Stomach smooth muscle (tissue), 2 donors: ENCODE data around the gene SLC6A12.
"Not testable (repeated sequence)": the region's sequence is repeated elsewhere in the genome, so short reads cannot be mapped to it uniquely, and the experiment has no call there.

Source experiments
- H3K27ac ChIP-seq: one replicate; pipeline ENCODE4 v1.7.0; 2013; ENCODE audit warnings: mild to moderate bottlenecking, low read length, inconsistent platforms
- H3K27me3 ChIP-seq, 2 donors: one replicate each; pipeline ENCODE4 v1.7.0; 2013; ENCODE audit warnings: low read length in 2 of 2; ENCODE audit not compliant: insufficient read depth in 2 of 2, control insufficient read depth in 1 of 2
- H3K36me3 ChIP-seq, 2 donors: one replicate each; pipeline ENCODE4 v1.7.0; 2013; ENCODE audit warnings: low read length in 2 of 2; ENCODE audit not compliant: control insufficient read depth in 2 of 2, insufficient read depth in 2 of 2
- H3K4me1 ChIP-seq: one replicate; pipeline ENCODE4 v1.7.0; 2013; ENCODE audit warnings: low read length; ENCODE audit not compliant: control insufficient read depth, insufficient read depth
- H3K4me3 ChIP-seq, 2 donors: one replicate each; pipeline ENCODE4 v1.7.0; 2013; ENCODE audit warnings: low read length in 2 of 2
- H3K9ac ChIP-seq, 2 donors: one replicate each; pipeline ENCODE4 v1.7.0; 2013; ENCODE audit warnings: low read length in 2 of 2, mild to moderate bottlenecking in 1 of 2
- H3K9me3 ChIP-seq, 2 donors: one replicate each; pipeline ENCODE4 v1.7.0; 2013; ENCODE audit warnings: low read length in 2 of 2; ENCODE audit not compliant: control insufficient read depth in 2 of 2
- donor health status: healthy.
- donor health status: Pancreatic carcinoma.

The SLC6A12 gene

GRCh38 chr12:252636-253035 lies 38.7 kb upstream of the SLC6A12 start:
- Histone ChIP-seq H3K27ac (no peak overlapping the region), H3K9me3 (peaks cover 0 to 3% of the 10 kb centered on the region in 2 donors), H3K27me3 (peaks cover 14 to 18% of the 10 kb centered on the region in 2 donors), H3K36me3 (no peaks in the 10 kb centered on the region), H3K9ac (no peak overlapping the region), H3K4me3 (no peak overlapping the region), H3K4me1 (no peaks in the 10 kb centered on the region)

GRCh38 chr12:247271-247670 lies 33.3 kb upstream of the SLC6A12 start:
- no peaks in the 10 kb centered on the region for H3K36me3 ChIP-seq
- no peak overlapping the region for H3K4me3 ChIP-seq
- H3K9me3 ChIP-seq: peaks cover 0 to 3% of the 10 kb centered on the region in 2 donors
- H3K9ac ChIP-seq: no peak overlapping the region
- H3K4me1 ChIP-seq: no peaks in the 10 kb centered on the region
- H3K27me3 ChIP-seq: peaks cover 0 to 3% of the 10 kb centered on the region in 2 donors
- H3K27ac ChIP-seq: no peak overlapping the region

DNA sequence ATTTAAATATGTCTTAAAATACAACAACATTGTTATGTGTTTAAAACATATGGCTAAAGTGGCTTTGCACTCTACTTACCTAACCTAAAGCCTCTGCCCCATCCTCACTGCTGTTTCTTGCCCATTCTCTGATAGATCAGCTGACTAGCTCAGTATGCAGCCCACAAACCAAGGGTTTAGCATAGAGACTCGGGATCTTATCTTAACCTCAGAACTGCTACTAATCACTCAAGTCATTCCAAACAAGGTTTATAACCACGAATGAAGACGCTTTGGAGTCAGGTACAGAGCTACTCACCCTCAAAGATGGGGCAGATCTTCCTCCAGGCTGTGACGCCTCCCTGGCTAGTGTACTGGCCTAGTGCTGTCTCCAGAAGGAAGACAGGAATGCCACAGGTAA lies 29.4 kb upstream of the SLC6A12 start:
- Histone ChIP-seq H3K9me3 (peaks cover 0 to 3% of the 10 kb centered on the region in 2 donors), H3K36me3 (no peaks in the 10 kb centered on the region), H3K27ac (no peak overlapping the region), H3K27me3 (peaks cover 0 to 5% of the 10 kb centered on the region in 2 donors), H3K9ac (no peak overlapping the region), H3K4me1 (no peaks in the 10 kb centered on the region), H3K4me3 (no peak overlapping the region)

DNA sequence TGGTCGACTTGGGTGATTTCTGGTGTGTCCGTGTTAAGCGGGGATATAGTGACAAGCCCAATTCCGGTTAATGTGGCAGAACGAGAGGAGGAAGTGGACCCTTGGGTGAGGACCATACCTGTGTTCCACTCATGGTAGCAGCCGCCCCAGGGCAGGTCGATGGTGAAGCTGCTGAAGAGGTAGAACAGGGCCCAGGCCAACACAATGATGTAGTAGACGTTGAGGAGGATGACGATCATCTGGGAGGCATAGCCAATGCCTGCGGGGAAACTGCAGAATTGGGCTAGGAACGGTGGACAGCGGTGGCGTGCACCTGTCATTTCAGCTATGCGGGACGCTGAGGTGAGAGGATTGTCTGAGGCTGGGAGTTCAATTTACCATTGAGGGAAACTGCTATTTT lies 28.5 kb upstream of the SLC6A12 start:
- no peak overlapping the region for H3K4me3 ChIP-seq
- H3K9ac ChIP-seq: no peak overlapping the region
- peaks cover 0 to 5% of the 10 kb centered on the region in 2 donors for H3K27me3 ChIP-seq
- no peaks in the 10 kb centered on the region for H3K4me1 ChIP-seq
- no peak overlapping the region for H3K27ac ChIP-seq
- H3K36me3 ChIP-seq: no peaks in the 10 kb centered on the region
- no peaks in the 10 kb centered on the region for H3K9me3 ChIP-seq

DNA sequence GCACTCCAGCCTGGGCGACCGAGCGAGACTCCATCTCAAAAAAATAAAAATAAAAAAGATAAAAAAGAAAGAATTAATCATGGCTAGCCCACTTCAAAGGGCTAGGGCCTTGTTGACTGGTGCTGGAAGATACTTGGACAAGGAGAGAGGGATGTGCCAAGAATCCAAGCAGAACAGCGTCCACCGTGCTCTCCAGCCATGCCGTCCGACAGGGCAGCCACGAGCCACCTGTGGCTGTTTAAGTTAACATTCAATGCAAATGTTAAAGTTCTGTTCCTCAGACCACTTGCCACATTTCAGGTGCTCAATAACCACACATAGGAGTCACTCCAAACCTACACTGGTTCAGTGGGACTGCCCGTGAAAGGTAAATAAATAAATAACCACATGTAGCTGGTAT lies 27.3 kb upstream of the SLC6A12 start:
- H3K4me1 ChIP-seq: no peaks in the 10 kb centered on the region
- H3K36me3 ChIP-seq: no peaks in the 10 kb centered on the region
- H3K27me3 ChIP-seq: peaks cover 0 to 5% of the 10 kb centered on the region in 2 donors
- no peaks in the 10 kb centered on the region for H3K9me3 ChIP-seq
- H3K4me3 ChIP-seq: no peak overlapping the region
- no peak overlapping the region for H3K27ac ChIP-seq
- H3K9ac ChIP-seq: no peak overlapping the region

- no peaks in the 10 kb centered on the region for H3K4me1 ChIP-seq
- no peak overlapping the region for H3K27ac ChIP-seq
- no peaks in the 10 kb centered on the region for H3K36me3 ChIP-seq
- no peaks in the 10 kb centered on the region for H3K9me3 ChIP-seq
- H3K9ac ChIP-seq: no peak overlapping the region
- peaks cover 0 to 5% of the 10 kb centered on the region in 2 donors for H3K27me3 ChIP-seq
- H3K4me3 ChIP-seq: no peak overlapping the region
Observed at GRCh38 chr12:240566-240965, 26.6 kb upstream of the SLC6A12 start.

GRCh38 chr12:238736-239398 lies 24.9 kb upstream of the SLC6A12 start:
- Histone ChIP-seq H3K27me3 (peaks cover 0 to 5% of the 10 kb centered on the region in 2 donors), H3K9ac (no peak overlapping the region), H3K4me1 (no peaks in the 10 kb centered on the region), H3K36me3 (no peaks in the 10 kb centered on the region), H3K27ac (no peak overlapping the region), H3K9me3 (no peaks in the 10 kb centered on the region), H3K4me3 (no peak overlapping the region)

- Histone ChIP-seq H3K36me3 (no peaks in the 10 kb centered on the region), H3K27ac (no peak overlapping the region), H3K27me3 (peaks cover 0 to 5% of the 10 kb centered on the region in 2 donors), H3K4me1 (no peaks in the 10 kb centered on the region), H3K4me3 (no peak overlapping the region), H3K9ac (no peak overlapping the region), H3K9me3 (no peaks in the 10 kb centered on the region)
Observed at GRCh38 chr12:238116-238515, 24.2 kb upstream of the SLC6A12 start.

DNA sequence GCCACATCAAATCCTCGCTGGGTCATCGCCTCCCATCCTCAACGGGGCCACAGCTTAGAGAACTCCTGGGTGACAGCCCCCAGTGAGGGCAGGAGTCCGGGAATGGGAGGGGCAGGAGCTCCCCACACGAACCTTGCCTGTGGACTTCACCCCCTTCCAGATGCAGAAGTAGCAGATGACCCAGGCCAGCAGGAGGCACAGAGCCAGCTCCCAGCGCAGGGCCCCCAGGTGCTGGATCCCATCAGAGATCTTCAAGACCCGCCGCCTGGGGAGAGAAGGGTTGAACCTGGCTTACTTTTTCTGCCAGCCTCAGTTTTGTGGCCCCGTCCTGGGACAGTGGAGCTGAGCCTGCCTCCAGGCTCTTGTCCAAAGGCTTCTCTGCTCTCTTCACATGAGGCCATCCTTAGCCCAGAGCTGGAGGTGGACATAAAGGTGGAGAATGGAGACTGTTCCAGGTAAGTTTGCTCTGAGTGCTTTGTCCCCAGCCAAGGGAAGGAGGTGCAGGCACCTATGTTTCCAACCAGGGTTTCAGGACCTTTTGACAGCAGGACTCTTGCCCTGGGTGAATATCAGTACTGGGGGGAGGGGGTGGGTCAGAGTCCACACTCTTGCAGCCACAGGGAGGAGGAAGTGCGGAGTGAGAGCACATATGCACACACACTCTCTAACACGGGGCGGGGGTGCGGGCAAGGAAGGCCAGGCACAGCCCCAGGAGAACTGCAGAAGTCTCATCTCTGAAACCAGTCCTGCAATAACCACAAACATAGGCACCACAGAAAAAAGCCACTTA lies 23.3 kb upstream of the SLC6A12 start:
- H3K27me3 ChIP-seq: peaks cover 0 to 5% of the 10 kb centered on the region in 2 donors
- no peak overlapping the region for H3K4me3 ChIP-seq
- H3K9me3 ChIP-seq: no peaks in the 10 kb centered on the region
- no peaks in the 10 kb centered on the region for H3K4me1 ChIP-seq
- no peaks in the 10 kb centered on the region for H3K36me3 ChIP-seq
- H3K27ac ChIP-seq: no peak overlapping the region
- no peak overlapping the region for H3K9ac ChIP-seq

DNA sequence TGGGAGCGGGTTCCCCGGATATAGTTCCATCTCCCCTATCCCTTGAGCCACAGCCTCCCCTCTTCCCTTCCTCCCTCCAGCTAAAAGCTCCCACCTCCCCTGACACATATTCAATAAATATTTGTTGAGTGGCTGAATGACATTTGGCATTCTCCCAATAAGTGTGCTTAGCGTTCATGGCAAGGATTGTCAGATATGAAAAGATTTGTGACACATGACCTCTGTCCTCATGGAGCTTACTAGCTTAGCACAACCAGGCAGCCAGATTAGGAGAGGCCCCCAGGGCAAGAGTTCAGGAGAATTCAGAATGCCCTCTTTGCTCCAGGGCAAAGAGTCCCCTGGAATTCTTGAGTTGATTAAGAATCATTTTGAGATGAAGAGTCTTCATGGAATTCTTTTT lies 22.5 kb upstream of the SLC6A12 start:
- no peaks in the 10 kb centered on the region for H3K9me3 ChIP-seq

DNA sequence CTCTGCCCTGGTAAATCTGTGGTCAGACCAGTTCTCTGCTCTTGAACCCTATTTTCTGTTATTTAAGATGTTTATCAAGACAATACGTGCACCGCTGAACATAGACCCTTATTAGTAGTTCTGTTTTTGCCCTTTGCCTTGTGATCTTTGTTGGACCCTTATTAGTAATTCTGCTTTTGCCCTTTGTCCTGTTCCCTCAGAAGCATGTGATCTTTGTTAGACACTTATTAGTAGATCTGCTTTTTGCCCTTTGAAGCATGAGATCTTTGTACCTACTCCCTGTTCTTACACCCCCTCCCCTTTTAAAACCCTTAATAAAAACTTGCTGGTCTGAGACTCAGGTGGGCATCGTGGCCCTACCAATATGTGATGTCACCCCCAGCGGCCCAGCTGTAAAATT lies 22.0 kb upstream of the SLC6A12 start:
- not testable (repeated sequence) for H3K9ac ChIP-seq, H3K27me3 ChIP-seq, H3K36me3 ChIP-seq, H3K4me3 ChIP-seq, H3K4me1 ChIP-seq, H3K27ac ChIP-seq, H3K9me3 ChIP-seq

More for the DNA sequence above, 22.5 kb upstream of the SLC6A12 start:
- no peaks in the 10 kb centered on the region for H3K4me1 ChIP-seq
- H3K4me3 ChIP-seq: no peak overlapping the region
- no peak overlapping the region for H3K9ac ChIP-seq
- peaks cover 0 to 3% of the 10 kb centered on the region in 2 donors for H3K27me3 ChIP-seq
- H3K36me3 ChIP-seq: no peaks in the 10 kb centered on the region
- no peak overlapping the region for H3K27ac ChIP-seq
